ENCODE measurements around the gene MBNL1. TPM values are rescaled to one million over a fixed set of nuclear protein-coding genes. Genes with fewer than 3 reads are reported as not detected.

The MBNL1 gene
- total RNA-seq, 2 experiments from 2014 or later: 163 to 174 TPM

DNA sequence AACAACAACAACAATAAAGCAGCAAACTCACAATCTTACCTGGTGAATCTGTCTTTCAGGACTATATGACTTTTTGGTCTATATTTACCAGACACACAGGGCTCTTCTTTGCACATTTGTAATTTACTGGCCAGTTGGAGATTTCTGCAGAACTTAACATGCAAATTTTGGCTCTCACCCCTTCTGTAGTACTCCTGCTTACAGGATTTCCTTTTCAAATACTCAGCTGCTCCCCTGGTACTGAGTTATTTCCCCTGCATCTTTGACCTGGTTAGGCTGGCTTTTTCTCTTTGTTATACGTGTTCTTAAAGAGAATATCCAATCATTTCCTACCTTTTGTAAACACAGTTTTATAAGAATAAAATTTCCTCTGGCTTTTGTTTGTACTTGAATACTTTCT is 228.0 kb downstream of the MBNL1 start:
- Histone ChIP-seq H3K9me3 (ENCODE audit: low read length) (no peaks in the 10 kb centered on the region), H3K27ac (ENCODE audit: low read depth, low read length, poor library complexity, severe bottlenecking) (no peak overlapping the region), H4K20me1 (ENCODE audit: insufficient read depth, low read length) (no peaks in the 10 kb centered on the region), H2AFZ (ENCODE audit: low read length) (no peak overlapping the region), H3K4me1 (ENCODE audit: insufficient read depth, low read length, poor library complexity, severe bottlenecking) (no peaks in the 10 kb centered on the region), H3K4me2 (ENCODE audit: low read length) (no peak overlapping the region), H3K79me2 (ENCODE audit: insufficient read depth, low read depth, low read length) (no peaks in the 10 kb centered on the region), H3K4me3 (ENCODE audit: low read depth, low read length, poor library complexity, severe bottlenecking) (no peak overlapping the region), H3K9me2 (ENCODE audit: insufficient read depth, low read length) (no peaks in the 10 kb centered on the region), H3K36me3 (ENCODE audit: insufficient read depth, low read length) (no peaks in the 10 kb centered on the region)
- CTCF ChIA-PET (ENCODE audit: unreplicated experiment): no interaction called here
- intact Hi-C loops (cut with micrococcal nuclease; ENCODE audit: unreplicated experiment): no loop called here
- no peak for DNase-seq (ENCODE audit: low spot score)
- no TSS peak for BruUV-seq (replicated peaks)
- no peak for TF ChIP-seq EZH2phosphoT487 (IDR thresholded peaks at IDR 0.05; ENCODE audit: borderline replicate concordance, low read depth, low read length)
- TF ChIP-seq, protein P1, sequence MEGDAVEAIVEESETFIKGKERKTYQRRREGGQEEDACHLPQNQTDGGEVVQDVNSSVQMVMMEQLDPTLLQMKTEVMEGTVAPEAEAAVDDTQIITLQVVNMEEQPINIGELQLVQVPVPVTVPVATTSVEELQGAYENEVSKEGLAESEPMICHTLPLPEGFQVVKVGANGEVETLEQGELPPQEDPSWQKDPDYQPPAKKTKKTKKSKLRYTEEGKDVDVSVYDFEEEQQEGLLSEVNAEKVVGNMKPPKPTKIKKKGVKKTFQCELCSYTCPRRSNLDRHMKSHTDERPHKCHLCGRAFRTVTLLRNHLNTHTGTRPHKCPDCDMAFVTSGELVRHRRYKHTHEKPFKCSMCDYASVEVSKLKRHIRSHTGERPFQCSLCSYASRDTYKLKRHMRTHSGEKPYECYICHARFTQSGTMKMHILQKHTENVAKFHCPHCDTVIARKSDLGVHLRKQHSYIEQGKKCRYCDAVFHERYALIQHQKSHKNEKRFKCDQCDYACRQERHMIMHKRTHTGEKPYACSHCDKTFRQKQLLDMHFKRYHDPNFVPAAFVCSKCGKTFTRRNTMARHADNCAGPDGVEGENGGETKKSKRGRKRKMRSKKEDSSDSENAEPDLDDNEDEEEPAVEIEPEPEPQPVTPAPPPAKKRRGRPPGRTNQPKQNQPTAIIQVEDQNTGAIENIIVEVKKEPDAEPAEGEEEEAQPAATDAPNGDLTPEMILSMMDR (conservative IDR thresholded peaks at IDR 0.05; ENCODE audit: low read length): no peak
- POLR2A ChIA-PET: interaction anchor here (0.6 to 1.0 kb wide), 3 partner anchors 9 to 199 kb away, joined by 3 read pairs; no protein-coding TSS in a partner anchor

DNA sequence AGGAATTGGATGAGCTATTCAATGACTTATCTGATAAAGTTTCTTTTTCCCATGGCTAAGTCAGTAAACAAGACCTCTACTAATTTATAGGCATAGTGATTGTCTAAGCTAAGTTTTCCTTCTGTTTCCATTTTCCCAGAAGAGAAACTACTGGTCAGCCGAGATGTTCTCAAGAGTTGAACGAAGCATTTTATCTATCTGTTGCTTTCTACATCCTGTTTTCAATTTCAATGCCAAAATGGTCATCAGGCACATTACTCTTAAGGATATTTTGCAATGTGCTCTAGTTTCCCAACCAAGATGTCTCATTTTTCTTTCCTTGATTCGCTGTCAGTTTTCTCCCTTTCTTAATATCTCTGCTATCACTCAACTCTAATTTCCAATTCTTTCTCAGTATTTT is 228.7 kb downstream of the MBNL1 start:
- H2AFZ ChIP-seq (ENCODE audit: low read length): no peak overlapping the region

DNA sequence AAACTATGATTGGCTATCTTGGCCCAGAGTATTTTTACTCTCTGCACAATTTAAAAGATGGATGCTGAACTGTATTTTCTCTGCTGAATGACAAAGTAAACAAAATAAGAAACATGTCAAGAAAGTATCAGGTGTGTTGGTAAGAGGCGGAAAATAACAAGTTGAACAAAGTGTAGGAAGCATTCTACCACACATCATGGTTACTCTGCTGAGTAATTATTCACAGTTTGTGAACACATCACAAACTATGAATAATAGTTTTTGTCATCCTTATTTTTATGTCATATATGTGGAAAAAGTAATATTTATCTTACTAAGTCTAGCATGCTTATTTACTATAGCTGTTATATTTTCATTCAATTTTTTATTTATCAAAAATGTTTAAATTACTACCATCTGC is 229.2 kb downstream of the MBNL1 start:
- CTCF ChIA-PET (ENCODE audit: unreplicated experiment): no interaction called here

More for the DNA sequence above, 228.7 kb downstream of the MBNL1 start:
- Histone ChIP-seq H3K4me3 (ENCODE audit: low read depth, low read length, poor library complexity, severe bottlenecking) (no peak overlapping the region), H3K36me3 (ENCODE audit: insufficient read depth, low read length) (no peaks in the 10 kb centered on the region), H3K9me2 (ENCODE audit: insufficient read depth, low read length) (no peaks in the 10 kb centered on the region), H3K9me3 (ENCODE audit: low read length) (no peaks in the 10 kb centered on the region), H3K79me2 (ENCODE audit: insufficient read depth, low read depth, low read length) (no peaks in the 10 kb centered on the region), H3K27ac (ENCODE audit: low read depth, low read length, poor library complexity, severe bottlenecking) (no peak overlapping the region), H3K4me2 (ENCODE audit: low read length) (no peak overlapping the region), H4K20me1 (ENCODE audit: insufficient read depth, low read length) (no peaks in the 10 kb centered on the region), H3K4me1 (ENCODE audit: insufficient read depth, low read length, poor library complexity, severe bottlenecking) (no peaks in the 10 kb centered on the region)
- BruUV-seq (replicated peaks): no TSS peak
- CTCF ChIA-PET (ENCODE audit: unreplicated experiment): no interaction called here
- no peak for DNase-seq (ENCODE audit: low spot score)
- intact Hi-C loops (cut with micrococcal nuclease; ENCODE audit: unreplicated experiment): no loop called here
- TF ChIP-seq, protein P1 (conservative IDR thresholded peaks at IDR 0.05; ENCODE audit: low read length): no peak
- no peak for TF ChIP-seq EZH2phosphoT487 (IDR thresholded peaks at IDR 0.05; ENCODE audit: borderline replicate concordance, low read depth, low read length)
- POLR2A ChIA-PET: interaction anchor here (0.7 to 1.0 kb wide), 3 partner anchors 9 to 199 kb away, joined by 3 read pairs; no protein-coding TSS in a partner anchor

More for the DNA sequence above, 229.2 kb downstream of the MBNL1 start:
- Histone ChIP-seq H2AFZ (ENCODE audit: low read length) (no peak overlapping the region), H4K20me1 (ENCODE audit: insufficient read depth, low read length) (no peaks in the 10 kb centered on the region), H3K4me2 (ENCODE audit: low read length) (no peak overlapping the region), H3K36me3 (ENCODE audit: insufficient read depth, low read length) (no peaks in the 10 kb centered on the region), H3K27ac (ENCODE audit: low read depth, low read length, poor library complexity, severe bottlenecking) (no peak overlapping the region), H3K9me2 (ENCODE audit: insufficient read depth, low read length) (no peaks in the 10 kb centered on the region), H3K79me2 (ENCODE audit: insufficient read depth, low read depth, low read length) (no peaks in the 10 kb centered on the region), H3K4me3 (ENCODE audit: low read depth, low read length, poor library complexity, severe bottlenecking) (no peak overlapping the region), H3K4me1 (ENCODE audit: insufficient read depth, low read length, poor library complexity, severe bottlenecking) (no peaks in the 10 kb centered on the region), H3K9me3 (ENCODE audit: low read length) (no peaks in the 10 kb centered on the region)
- no peak for TF ChIP-seq EZH2phosphoT487 (IDR thresholded peaks at IDR 0.05; ENCODE audit: borderline replicate concordance, low read depth, low read length)
- TF ChIP-seq, protein P1 (conservative IDR thresholded peaks at IDR 0.05; ENCODE audit: low read length): no peak
- BruUV-seq (replicated peaks): no TSS peak
- POLR2A ChIA-PET: interaction anchor here (0.7 to 1.0 kb wide), 2 partner anchors 10 to 38 kb away, joined by 3 read pairs; no protein-coding TSS in a partner anchor
- no peak for DNase-seq (ENCODE audit: low spot score)
- intact Hi-C loops (cut with micrococcal nuclease; ENCODE audit: unreplicated experiment): no loop called here
